GM12872 (cell line): ENCODE results near the gene SLC39A11.

Experiments
- TF ChIP-seq, protein P1 (sequence below): IDR thresholded peaks from 3 replicates; pipeline ENCODE4 v1.5.1; 2011; ENCODE audit warnings: low read depth, mild to moderate bottlenecking, low read length, moderate library complexity; ENCODE audit not compliant: insufficient read depth

Gene SLC39A11

DNA sequence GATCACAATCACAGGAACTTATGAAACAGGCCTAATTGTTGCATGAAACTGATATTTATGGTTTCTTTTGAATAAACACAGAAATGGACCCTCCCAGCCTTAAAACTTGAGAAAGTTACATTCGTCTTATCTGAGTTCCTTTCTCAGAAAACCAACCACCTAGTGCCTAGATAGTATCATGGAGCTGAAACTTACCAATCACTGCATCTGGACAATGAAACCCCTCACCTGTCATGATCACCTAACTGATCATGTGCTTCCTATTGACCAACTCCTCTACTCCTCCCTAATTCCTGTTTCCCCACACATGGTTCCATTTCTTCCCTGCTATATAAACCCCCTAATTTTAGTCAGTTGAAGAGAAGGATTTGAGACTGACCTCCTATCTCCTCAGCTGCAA is 216.1 kb downstream of the SLC39A11 start:
- TF ChIP-seq, protein P1, sequence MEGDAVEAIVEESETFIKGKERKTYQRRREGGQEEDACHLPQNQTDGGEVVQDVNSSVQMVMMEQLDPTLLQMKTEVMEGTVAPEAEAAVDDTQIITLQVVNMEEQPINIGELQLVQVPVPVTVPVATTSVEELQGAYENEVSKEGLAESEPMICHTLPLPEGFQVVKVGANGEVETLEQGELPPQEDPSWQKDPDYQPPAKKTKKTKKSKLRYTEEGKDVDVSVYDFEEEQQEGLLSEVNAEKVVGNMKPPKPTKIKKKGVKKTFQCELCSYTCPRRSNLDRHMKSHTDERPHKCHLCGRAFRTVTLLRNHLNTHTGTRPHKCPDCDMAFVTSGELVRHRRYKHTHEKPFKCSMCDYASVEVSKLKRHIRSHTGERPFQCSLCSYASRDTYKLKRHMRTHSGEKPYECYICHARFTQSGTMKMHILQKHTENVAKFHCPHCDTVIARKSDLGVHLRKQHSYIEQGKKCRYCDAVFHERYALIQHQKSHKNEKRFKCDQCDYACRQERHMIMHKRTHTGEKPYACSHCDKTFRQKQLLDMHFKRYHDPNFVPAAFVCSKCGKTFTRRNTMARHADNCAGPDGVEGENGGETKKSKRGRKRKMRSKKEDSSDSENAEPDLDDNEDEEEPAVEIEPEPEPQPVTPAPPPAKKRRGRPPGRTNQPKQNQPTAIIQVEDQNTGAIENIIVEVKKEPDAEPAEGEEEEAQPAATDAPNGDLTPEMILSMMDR: no peak

DNA sequence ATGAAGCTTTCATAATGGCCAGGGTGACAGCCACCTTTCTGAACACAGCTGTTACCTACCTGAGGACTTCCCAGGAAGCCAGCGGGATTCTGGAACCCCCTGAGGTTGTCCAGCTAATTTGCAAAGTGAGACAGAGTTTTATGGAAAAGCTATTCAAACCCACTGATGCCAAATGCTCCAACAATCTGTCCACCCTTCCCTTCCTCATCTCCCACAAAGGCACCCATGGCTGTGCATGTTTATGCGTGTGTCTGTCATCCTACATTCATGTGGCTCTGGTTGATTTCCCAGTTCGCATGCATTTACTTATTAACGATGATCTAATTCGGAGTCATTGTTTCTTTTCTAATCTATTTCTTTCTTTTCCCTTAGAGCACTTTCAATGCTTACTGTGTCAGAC is 217.1 kb downstream of the SLC39A11 start:
- TF ChIP-seq, protein P1: no peak

DNA sequence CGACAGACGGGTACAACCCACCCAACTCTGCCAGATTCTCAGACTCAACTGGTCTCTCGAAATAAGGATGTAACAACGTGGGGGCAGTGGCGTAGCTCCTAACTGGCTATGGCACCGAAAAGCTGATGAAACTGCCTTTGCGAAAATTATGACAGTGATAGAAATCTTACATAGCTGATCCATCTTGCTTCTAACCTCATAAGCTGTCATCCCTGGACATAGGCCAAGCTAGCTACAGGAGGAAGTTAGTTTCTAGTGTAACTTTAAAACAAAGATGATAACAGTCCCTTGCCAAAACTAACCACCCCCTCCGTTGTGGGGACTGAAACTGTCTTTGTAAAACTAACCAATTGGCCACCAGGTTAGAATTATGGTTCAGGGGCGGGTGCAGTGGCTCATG is 220.1 kb downstream of the SLC39A11 start:
- TF ChIP-seq, protein P1: no peak

DNA sequence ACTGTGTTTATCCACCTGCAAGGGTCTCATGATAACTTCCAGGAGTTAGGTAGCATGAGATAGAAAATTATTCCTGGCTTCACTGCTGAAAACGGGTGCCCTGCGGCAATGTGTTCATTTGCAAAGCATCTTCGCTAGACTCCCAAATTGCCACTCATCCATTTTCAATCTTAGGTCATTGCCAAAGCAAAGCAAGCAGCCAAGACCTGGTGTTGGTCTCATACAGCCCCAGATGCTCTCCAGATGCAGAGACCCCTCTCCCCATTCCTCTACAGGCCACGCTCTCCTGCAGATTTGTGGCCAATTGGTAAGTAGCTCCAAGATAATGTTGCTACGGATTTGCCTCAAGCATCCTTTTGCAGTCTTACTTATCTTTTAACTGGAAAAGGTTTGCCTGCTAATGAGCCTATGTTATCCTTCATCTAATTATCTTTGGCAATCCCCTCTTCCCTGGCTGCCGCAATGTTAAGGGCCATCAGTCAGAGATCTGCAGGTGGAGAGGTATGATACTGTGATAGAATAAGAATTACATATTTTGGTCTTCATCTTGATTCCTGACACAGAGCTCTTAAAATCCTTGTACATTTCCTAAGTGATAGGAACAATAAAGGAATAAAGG is 222.0 kb downstream of the SLC39A11 start:
- TF ChIP-seq, protein P1: no peak

DNA sequence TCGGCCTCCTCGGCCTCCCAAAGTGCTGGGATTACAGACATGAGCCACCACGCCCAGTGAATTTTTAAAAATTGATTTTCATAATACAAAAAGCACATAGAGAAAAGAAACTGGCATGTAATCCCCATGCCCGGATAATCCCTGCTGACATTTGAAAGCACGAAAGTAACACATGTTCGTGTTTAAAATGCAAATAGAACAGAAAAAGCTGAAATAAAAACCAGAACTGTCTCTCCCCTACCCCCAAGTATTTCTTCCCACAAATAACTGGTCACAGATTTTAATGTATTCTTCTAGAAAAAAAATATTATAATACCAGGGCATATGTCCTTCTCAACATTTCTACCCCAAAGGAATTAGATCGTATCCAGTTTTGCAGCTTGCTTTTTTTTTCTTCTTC is 222.9 kb downstream of the SLC39A11 start:
- TF ChIP-seq, protein P1: no peak

DNA sequence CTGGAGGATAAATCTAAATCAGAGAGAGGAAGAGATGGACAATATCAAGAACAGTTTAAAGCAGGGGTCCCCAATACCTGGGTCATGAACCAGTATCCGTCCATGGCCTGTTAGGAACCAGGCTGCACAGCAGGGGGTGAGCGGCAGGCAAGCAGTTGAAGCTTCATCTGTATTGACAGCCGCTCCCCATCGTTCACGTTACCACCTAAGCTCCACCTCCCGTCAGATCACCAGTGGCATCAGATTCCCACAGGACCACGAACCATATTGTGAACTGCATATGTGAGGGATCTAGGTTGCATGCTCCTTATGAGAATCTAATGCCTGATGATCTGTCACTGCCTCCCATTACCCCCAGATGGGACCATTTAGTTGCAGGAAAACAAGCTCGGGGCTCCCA is 226.5 kb downstream of the SLC39A11 start:
- TF ChIP-seq, protein P1: no peak

DNA sequence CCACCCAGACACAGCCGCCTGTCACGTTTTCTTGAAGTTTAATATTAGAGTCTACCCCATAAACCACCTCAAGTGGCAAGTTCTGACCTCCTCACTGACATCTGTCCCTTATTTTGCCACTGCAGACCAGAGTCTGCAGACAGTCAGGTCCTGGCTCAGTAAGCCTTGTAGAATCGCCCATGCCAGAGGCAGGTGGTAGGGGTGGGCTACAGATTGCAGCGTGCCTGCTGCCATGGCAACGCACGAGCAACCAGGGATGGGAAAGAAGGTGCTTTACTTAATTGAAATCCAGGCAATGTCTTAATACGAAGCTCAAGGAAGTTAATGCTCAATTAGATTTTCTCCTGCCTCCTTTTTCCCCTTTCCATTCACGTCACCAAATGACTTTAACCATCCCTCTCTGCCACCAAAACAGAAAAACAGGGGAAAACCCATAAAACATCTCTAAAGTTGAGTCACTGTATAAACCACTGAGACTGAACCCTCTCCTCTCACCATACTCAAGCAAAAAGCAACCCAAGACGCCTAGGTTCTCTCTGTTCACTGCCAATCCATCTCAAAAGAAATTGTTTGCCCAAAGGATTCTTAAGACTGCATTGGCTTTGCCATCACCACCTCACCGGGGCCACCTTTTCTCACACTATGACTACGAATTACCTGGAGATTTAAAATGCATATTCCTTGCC is 228.8 kb downstream of the SLC39A11 start:
- TF ChIP-seq, protein P1: no peak
